ENCODE results near the gene TPRA1. TPM values are rescaled to one million over a fixed set of nuclear protein-coding genes. Genes with fewer than 3 reads are reported as not detected.

The TPRA1 gene
- total and polyA plus RNA-seq, 2 experiments from 2014 or later = 16.7 to 30.4 TPM

DNA sequence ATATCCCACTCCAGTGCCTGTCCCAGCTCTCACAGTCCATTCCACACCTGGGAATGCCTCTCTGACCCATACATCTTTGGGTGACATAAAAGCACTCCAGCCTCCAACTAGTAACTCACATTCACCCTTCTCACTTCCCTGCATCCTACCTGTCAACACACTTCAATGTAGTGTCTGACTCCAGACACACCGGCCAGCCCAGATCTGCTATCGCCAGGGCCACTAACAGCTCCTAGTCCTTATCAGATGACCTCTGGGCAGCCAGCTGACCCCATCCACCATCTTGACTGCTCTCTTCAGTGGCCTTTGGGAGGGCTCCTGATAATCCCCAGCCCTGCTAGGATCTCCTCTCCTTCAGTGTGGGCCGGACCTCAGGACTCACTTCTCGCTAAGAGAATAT, 4.8 kb upstream of the TPRA1 start:
- H3F3A ChIP-seq (replicated peaks; ENCODE audit: low read depth) = peaks cover 8% of the 10 kb centered on the region
- H3K9me3 Mint-ChIP-seq = no peaks in the 10 kb centered on the region
- TF ChIP-seq, protein P1, sequence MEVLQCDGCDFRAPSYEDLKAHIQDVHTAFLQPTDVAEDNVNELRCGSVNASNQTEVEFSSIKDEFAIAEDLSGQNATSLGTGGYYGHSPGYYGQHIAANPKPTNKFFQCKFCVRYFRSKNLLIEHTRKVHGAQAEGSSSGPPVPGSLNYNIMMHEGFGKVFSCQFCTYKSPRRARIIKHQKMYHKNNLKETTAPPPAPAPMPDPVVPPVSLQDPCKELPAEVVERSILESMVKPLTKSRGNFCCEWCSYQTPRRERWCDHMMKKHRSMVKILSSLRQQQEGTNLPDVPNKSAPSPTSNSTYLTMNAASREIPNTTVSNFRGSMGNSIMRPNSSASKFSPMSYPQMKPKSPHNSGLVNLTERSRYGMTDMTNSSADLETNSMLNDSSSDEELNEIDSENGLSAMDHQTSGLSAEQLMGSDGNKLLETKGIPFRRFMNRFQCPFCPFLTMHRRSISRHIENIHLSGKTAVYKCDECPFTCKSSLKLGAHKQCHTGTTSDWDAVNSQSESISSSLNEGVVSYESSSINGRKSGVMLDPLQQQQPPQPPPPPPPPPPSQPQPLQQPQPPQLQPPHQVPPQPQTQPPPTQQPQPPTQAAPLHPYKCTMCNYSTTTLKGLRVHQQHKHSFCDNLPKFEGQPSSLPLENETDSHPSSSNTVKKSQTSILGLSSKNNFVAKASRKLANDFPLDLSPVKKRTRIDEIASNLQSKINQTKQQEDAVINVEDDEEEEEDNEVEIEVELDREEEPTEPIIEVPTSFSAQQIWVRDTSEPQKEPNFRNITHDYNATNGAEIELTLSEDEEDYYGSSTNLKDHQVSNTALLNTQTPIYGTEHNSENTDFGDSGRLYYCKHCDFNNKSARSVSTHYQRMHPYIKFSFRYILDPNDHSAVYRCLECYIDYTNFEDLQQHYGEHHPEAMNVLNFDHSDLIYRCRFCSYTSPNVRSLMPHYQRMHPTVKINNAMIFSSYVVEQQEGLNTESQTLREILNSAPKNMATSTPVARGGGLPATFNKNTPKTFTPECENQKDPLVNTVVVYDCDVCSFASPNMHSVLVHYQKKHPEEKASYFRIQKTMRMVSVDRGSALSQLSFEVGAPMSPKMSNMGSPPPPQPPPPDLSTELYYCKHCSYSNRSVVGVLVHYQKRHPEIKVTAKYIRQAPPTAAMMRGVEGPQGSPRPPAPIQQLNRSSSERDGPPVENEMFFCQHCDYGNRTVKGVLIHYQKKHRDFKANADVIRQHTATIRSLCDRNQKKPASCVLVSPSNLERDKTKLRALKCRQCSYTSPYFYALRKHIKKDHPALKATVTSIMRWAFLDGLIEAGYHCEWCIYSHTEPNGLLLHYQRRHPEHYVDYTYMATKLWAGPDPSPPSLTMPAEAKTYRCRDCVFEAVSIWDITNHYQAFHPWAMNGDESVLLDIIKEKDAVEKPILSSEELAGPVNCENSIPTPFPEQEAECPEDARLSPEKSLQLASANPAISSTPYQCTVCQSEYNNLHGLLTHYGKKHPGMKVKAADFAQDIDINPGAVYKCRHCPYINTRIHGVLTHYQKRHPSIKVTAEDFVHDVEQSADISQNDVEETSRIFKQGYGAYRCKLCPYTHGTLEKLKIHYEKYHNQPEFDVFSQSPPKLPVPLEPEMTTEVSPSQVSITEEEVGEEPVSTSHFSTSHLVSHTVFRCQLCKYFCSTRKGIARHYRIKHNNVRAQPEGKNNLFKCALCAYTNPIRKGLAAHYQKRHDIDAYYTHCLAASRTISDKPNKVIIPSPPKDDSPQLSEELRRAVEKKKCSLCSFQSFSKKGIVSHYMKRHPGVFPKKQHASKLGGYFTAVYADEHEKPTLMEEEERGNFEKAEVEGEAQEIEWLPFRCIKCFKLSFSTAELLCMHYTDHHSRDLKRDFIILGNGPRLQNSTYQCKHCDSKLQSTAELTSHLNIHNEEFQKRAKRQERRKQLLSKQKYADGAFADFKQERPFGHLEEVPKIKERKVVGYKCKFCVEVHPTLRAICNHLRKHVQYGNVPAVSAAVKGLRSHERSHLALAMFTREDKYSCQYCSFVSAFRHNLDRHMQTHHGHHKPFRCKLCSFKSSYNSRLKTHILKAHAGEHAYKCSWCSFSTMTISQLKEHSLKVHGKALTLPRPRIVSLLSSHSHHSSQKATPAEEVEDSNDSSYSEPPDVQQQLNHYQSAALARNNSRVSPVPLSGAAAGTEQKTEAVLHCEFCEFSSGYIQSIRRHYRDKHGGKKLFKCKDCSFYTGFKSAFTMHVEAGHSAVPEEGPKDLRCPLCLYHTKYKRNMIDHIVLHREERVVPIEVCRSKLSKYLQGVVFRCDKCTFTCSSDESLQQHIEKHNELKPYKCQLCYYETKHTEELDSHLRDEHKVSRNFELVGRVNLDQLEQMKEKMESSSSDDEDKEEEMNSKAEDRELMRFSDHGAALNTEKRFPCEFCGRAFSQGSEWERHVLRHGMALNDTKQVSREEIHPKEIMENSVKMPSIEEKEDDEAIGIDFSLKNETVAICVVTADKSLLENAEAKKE (CRISPR knock-in tag; IDR thresholded peaks at IDR 0.05) = no peak
- no peak for TF ChIP-seq NANOG (IDR thresholded peaks at IDR 0.05; ENCODE audit: borderline replicate concordance)
- TF ChIP-seq JUNB (IDR thresholded peaks at IDR 0.05; ENCODE audit: unreplicated experiment) = no peak
- TF ChIP-seq, protein P2, sequence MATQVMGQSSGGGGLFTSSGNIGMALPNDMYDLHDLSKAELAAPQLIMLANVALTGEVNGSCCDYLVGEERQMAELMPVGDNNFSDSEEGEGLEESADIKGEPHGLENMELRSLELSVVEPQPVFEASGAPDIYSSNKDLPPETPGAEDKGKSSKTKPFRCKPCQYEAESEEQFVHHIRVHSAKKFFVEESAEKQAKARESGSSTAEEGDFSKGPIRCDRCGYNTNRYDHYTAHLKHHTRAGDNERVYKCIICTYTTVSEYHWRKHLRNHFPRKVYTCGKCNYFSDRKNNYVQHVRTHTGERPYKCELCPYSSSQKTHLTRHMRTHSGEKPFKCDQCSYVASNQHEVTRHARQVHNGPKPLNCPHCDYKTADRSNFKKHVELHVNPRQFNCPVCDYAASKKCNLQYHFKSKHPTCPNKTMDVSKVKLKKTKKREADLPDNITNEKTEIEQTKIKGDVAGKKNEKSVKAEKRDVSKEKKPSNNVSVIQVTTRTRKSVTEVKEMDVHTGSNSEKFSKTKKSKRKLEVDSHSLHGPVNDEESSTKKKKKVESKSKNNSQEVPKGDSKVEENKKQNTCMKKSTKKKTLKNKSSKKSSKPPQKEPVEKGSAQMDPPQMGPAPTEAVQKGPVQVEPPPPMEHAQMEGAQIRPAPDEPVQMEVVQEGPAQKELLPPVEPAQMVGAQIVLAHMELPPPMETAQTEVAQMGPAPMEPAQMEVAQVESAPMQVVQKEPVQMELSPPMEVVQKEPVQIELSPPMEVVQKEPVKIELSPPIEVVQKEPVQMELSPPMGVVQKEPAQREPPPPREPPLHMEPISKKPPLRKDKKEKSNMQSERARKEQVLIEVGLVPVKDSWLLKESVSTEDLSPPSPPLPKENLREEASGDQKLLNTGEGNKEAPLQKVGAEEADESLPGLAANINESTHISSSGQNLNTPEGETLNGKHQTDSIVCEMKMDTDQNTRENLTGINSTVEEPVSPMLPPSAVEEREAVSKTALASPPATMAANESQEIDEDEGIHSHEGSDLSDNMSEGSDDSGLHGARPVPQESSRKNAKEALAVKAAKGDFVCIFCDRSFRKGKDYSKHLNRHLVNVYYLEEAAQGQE (IDR thresholded peaks at IDR 0.05; ENCODE audit: unreplicated experiment) = no peak
- no peak for TF ChIP-seq CREB1 (CRISPR knock-in tag; IDR thresholded peaks at IDR 0.05; ENCODE audit: low read depth)
- TF ChIP-seq EZH2 (IDR thresholded peaks at IDR 0.05; ENCODE audit: low read depth, unreplicated experiment) = no peak
- TF ChIP-seq STAT1 (IDR thresholded peaks at IDR 0.05; ENCODE audit: unreplicated experiment) = no peak
- TF ChIP-seq ZNF114 (CRISPR knock-in tag; IDR thresholded peaks at IDR 0.05) = no peak
- no peak for TF ChIP-seq EZH2phosphoT487 (IDR thresholded peaks at IDR 0.05; ENCODE audit: unreplicated experiment)
- TF ChIP-seq, protein P3, sequence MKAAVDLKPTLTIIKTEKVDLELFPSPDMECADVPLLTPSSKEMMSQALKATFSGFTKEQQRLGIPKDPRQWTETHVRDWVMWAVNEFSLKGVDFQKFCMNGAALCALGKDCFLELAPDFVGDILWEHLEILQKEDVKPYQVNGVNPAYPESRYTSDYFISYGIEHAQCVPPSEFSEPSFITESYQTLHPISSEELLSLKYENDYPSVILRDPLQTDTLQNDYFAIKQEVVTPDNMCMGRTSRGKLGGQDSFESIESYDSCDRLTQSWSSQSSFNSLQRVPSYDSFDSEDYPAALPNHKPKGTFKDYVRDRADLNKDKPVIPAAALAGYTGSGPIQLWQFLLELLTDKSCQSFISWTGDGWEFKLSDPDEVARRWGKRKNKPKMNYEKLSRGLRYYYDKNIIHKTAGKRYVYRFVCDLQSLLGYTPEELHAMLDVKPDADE (IDR thresholded peaks at IDR 0.05) = no peak
- no peak for TF ChIP-seq ZNF331 (CRISPR knock-in tag; IDR thresholded peaks at IDR 0.05; ENCODE audit: low read depth)
- TF ChIP-seq, protein P4, sequence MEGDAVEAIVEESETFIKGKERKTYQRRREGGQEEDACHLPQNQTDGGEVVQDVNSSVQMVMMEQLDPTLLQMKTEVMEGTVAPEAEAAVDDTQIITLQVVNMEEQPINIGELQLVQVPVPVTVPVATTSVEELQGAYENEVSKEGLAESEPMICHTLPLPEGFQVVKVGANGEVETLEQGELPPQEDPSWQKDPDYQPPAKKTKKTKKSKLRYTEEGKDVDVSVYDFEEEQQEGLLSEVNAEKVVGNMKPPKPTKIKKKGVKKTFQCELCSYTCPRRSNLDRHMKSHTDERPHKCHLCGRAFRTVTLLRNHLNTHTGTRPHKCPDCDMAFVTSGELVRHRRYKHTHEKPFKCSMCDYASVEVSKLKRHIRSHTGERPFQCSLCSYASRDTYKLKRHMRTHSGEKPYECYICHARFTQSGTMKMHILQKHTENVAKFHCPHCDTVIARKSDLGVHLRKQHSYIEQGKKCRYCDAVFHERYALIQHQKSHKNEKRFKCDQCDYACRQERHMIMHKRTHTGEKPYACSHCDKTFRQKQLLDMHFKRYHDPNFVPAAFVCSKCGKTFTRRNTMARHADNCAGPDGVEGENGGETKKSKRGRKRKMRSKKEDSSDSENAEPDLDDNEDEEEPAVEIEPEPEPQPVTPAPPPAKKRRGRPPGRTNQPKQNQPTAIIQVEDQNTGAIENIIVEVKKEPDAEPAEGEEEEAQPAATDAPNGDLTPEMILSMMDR (conservative IDR thresholded peaks at IDR 0.05; ENCODE audit: low read depth in 2 of 2) = no peak
- TF ChIP-seq POLR2AphosphoS5 (IDR thresholded peaks at IDR 0.05; ENCODE audit: low read depth) = no peak
- no peaks in the 10 kb centered on the region for H3K9me2 ChIP-seq (ENCODE audit: insufficient read depth)
- H3K4me3 Mint-ChIP-seq = no peak overlapping the region
- DNase-seq (ENCODE audit: low spot score) = no peak
- H3K36me3 Mint-ChIP-seq (ENCODE audit: low read depth) = peaks cover 22% of the 10 kb centered on the region
- no peak overlapping the region for H3K27ac ChIP-seq (ENCODE audit: low read depth)
- H3K4me1 Mint-ChIP-seq = peaks cover 26% of the 10 kb centered on the region
- H3K4me2 ChIP-seq = no peak overlapping the region
- no peak overlapping the region for H2AFZ ChIP-seq
- H3K27me3 ChIP-seq (ENCODE audit: insufficient read depth) = no peaks in the 10 kb centered on the region
- H4K20me1 ChIP-seq (replicated peaks; ENCODE audit: insufficient read depth) = no peaks in the 10 kb centered on the region
- no peak overlapping the region for H3K27ac Mint-ChIP-seq
- no peak overlapping the region for H3K4me3 ChIP-seq
- H3K79me2 ChIP-seq (replicated peaks; ENCODE audit: insufficient read depth) = peaks cover 19% of the 10 kb centered on the region
- H3K27me3 Mint-ChIP-seq (ENCODE audit: insufficient read depth, low read depth, poor library complexity) = peaks cover 28% of the 10 kb centered on the region
- H3K4me1 ChIP-seq (ENCODE audit: insufficient read depth) = peaks cover 26% of the 10 kb centered on the region
- peaks cover 11% of the 10 kb centered on the region for H3K36me3 ChIP-seq (ENCODE audit: insufficient read depth)
- ATAC-seq = no peak
